Measurements from ENCODE around the gene UBXN10. TPM values are rescaled to one million over a fixed set of nuclear protein-coding genes. Genes with fewer than 3 reads are reported as not detected.
A peak's percentile ranks its signal among the peaks of the same experiment; 100 is the strongest.

UBXN10 gene
- total and polyA plus RNA-seq, 2 of the 8 experiments (the other 6 are each of a cell fraction or from before 2014, with no cell fraction given) = 0.43 to 0.68 TPM

GRCh38 chr1:20174937-20175666 is 10.8 kb upstream of the UBXN10 start:
- Histone ChIP-seq H3K56ac (replicated peaks; ENCODE audit: insufficient read length, low read depth, low read length) (no peak overlapping the region), H3K4me2 (ENCODE audit: insufficient read depth in 1 of 2, low read depth in 2 of 2, low read length in 2 of 2) (no peak overlapping the region), H2AFZ (ENCODE audit: low read length) (0 out of 2 replicates have a peak overlapping the region, but pooled peaks have one; percentile 53), H3K9ac (replicated peaks in 1 of 4; ENCODE audit: extremely low read depth in 1 of 4, low read depth in 3 of 4, low read length in 3 of 4) (no peak overlapping the region), H3K9me3 (ENCODE audit: insufficient read depth in 2 of 2, low read depth in 1 of 2, low read length in 1 of 2) (peaks cover 0 to 4% of the 10 kb centered on the region in 2 experiments; a peak in 1 of 4 replicates), H2BK120ac (replicated peaks; ENCODE audit: low read depth, low read length) (no peak overlapping the region), H2BK20ac (ENCODE audit: low read length) (no peak overlapping the region), H2BK15ac (ENCODE audit: low read length) (no peak overlapping the region), H3K27ac (ENCODE audit: low read depth, low read length) (no peak overlapping the region), H4K91ac (replicated peaks; ENCODE audit: insufficient read length, low read length) (no peak overlapping the region), H4K8ac (ENCODE audit: extremely low read depth, insufficient read depth, low read length) (no peak overlapping the region), H3K23ac (ENCODE audit: insufficient read length) (no peak overlapping the region), H2BK12ac (ENCODE audit: low read depth, low read length) (no peak overlapping the region), H3K4me3 (ENCODE audit: extremely low read depth in 1 of 4, insufficient read depth in 2 of 4, low read depth in 3 of 4, low read length in 4 of 4) (no peak overlapping the region), H3K4ac (replicated peaks; ENCODE audit: insufficient read length, low read depth, low read length) (no peak overlapping the region), H2BK5ac (ENCODE audit: low read depth, low read length) (no peak overlapping the region), H3K23me2 (ENCODE audit: low read depth, low read length) (no peaks in the 10 kb centered on the region), H3K14ac (ENCODE audit: insufficient read length) (no peak overlapping the region), H3K36me3 (ENCODE audit: control insufficient read depth in 2 of 4, insufficient read depth in 4 of 4, low read length in 3 of 4) (no peaks in the 10 kb centered on the region), H3K79me2 (ENCODE audit: control insufficient read depth in 1 of 2, insufficient read depth in 2 of 2, low read length in 2 of 2) (no peaks in the 10 kb centered on the region; a peak in 1 of 4 replicates), H2AK5ac (ENCODE audit: low read depth, low read length) (no peak overlapping the region), H3K27me3 (replicated peaks in 1 of 4; ENCODE audit: control insufficient read depth in 3 of 4, extremely low read depth in 1 of 4, insufficient read depth in 3 of 4, low read length in 3 of 4) (peaks cover 0 to 4% (median under 1%) of the 10 kb centered on the region in 4 experiments; a peak in 1 of 7 replicates), H4K5ac (ENCODE audit: insufficient read length, low read depth, low read length) (no peak overlapping the region), H3K4me1 (replicated peaks in 1 of 4; ENCODE audit: control insufficient read depth in 3 of 4, insufficient read depth in 4 of 4, low read length in 3 of 4) (no peaks in the 10 kb centered on the region; a peak in 2 of 7 replicates), H3K18ac (ENCODE audit: extremely low read depth, low read length) (no peak overlapping the region), H3K79me1 (ENCODE audit: low read depth, low read length) (0 out of 2 replicates have a peak, but pooled peaks cover 3% of the 10 kb centered on the region), H4K20me1 (replicated peaks in 1 of 2; ENCODE audit: control insufficient read depth in 1 of 2, insufficient read depth in 2 of 2, low read length in 2 of 2) (no peaks in the 10 kb centered on the region)
- no peak for DNase-seq (ENCODE audit: low read depth in 1 of 2, low spot score in 2 of 2)
- WGBS, 2 experiments (ENCODE audit: extremely low coverage in 1 of 2, insufficient coverage in 1 of 2, insufficient read length in 1 of 2, insufficient replicate concordance in 2 of 2, low coverage in 1 of 2, low lambda C conversion rate in 2 of 2, missing lambda C conversion rate in 1 of 2) = 85% methylated on average over 9 of the region's 9 CpGs; no CpG with 5 or more reads in 1 of the 2 experiments
- POLR2A ChIA-PET (ENCODE audit: partially characterized antibody) = no interaction called here
- FAIRE-seq = no peak
- CTCF ChIA-PET (ENCODE audit: partially characterized antibody) = interaction anchor here (0.8 to 2.6 kb wide), 4 partner anchors 10 to 60 kb away, joined by 3 to 14 read pairs (median 8); no protein-coding TSS in a partner anchor
- no peak for TF ChIP-seq RAD21 (IDR thresholded peaks at IDR 0.05 in 1 of 2, conservative IDR thresholded peaks at IDR 0.05 in 1 of 2; ENCODE audit: low read depth in 2 of 2, low read length in 2 of 2)
- no peak for TF ChIP-seq KDM4A (IDR thresholded peaks at IDR 0.05; ENCODE audit: low read depth, low read length, severe bottlenecking)
- no peak for TF ChIP-seq PHF8 (conservative IDR thresholded peaks at IDR 0.05; ENCODE audit: low read depth, low read length)
- TF ChIP-seq CTCF (IDR thresholded peaks at IDR 0.05; ENCODE audit: control extremely low read depth in 1 of 3, insufficient read depth in 1 of 3, low read depth in 1 of 3, low read length in 3 of 3) = no peak
- no peak for TF ChIP-seq FOSL1 (IDR thresholded peaks at IDR 0.05; ENCODE audit: insufficient read depth, low read depth, low read length)
- no peak for TF ChIP-seq SRF (IDR thresholded peaks at IDR 0.05; ENCODE audit: low read depth, low read length)
- TF ChIP-seq POU5F1 (IDR thresholded peaks at IDR 0.05; ENCODE audit: low read depth, low read length) = no peak
- TF ChIP-seq ZNF274 (IDR thresholded peaks at IDR 0.05; ENCODE audit: borderline replicate concordance, extremely low read depth, low read length) = no peak
